Measurements from ENCODE around the gene RERE.
"Not testable (repeated sequence)": the region's sequence is repeated elsewhere in the genome, so short reads cannot be mapped to it uniquely, and the experiment has no call there.

RERE gene

DNA sequence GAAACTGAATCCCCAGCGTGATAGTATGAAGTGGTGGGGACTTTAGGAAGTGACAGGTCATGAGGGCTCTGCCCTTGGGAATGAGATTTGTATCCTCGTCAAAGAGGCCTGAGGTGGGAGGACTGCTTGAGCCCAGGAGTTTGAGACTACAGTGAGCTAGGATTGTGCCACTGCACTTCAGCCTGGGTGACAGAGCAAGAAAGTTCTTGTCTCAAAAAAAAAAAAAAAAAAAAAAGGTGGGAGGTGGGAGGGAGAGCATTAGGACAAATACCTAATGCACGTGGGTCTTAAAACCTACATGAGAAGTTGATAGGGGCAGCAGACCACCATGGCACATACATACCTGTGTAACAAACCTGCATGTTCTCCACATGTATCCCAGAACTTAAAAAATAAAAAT, 24.0 kb upstream of the RERE start:
- DNase-seq = no peak

- peak; percentile 44 to 60 (median 47) for DNase-seq
These were observed 22.6 kb upstream of the RERE start for GRCh38 chr1:8839990-8840389.

DNA sequence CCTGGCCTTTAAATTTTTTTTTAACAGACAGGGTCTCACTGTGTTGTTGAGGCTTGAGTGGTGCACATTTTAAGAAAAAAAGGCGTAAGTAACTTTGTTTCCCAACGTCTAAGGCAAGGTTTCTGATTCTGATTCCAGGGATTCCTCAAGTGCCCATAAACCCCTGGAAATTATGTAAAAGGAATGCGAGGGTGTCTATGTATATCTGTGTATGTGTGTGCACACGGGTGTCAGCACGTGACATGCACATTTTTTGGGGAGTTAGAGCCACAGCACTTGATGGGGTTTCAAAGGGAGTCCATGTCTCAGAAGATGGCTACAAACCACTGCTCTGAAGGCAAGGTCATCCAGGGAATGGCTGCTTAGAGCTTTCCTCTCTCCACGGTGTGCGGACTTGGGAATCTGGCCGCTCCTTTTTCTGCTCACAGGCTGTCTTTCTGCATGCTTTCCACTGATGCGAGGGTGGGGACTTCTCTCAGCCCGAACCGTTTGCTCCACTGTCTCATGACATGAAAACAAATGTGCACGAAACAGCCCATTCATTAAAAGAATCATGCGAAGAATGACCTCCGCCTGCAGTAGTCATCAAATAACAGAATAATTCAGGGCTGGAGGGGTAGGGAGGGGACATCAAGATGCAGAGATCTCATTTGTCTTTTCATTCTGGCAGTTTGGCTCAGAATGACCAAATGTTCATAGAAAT, 18.7 kb upstream of the RERE start:
- DNase-seq = no peak

DNA sequence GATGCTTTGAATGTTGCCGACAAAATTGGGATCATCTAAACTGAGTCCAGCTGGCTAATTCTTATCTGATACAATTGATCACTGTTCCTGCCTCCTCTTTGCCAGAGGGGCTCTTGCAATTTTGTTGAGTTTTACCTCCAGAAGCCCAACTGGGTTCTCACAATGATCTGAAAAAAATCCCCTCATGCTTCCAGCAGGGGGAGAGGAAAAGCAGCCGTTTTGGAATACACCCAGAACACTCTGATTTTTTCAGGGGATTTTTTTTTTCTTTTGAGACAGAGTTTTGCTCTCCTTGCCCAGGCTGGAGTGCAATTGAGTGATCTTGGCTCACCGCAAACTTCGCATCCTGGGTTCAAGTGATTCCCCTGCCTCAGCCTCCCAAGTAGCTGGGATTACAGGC, 13.9 kb upstream of the RERE start:
- DNase-seq = peak; percentile 29 to 36 (median 32)

DNA sequence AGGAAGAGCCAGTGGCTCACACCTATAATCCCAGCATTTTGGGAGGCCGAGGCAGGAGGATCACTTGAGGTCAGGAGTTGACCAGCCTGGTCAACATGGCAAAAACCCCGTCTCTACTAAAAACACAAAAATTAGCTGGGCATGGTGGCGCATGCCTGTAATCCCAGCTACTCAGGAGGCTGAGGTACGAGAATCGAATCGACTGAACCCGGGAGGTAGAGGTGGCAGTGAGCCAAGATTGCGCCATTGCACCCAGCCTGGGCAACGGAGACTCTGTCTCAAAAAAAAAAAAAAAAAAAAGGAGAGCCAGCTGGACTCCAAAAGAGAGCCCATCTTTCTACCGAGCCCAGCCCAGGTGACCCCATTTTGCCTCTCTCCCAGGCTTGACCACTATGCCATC, 13.3 kb upstream of the RERE start:
- DNase-seq = not testable (repeated sequence)

DNA sequence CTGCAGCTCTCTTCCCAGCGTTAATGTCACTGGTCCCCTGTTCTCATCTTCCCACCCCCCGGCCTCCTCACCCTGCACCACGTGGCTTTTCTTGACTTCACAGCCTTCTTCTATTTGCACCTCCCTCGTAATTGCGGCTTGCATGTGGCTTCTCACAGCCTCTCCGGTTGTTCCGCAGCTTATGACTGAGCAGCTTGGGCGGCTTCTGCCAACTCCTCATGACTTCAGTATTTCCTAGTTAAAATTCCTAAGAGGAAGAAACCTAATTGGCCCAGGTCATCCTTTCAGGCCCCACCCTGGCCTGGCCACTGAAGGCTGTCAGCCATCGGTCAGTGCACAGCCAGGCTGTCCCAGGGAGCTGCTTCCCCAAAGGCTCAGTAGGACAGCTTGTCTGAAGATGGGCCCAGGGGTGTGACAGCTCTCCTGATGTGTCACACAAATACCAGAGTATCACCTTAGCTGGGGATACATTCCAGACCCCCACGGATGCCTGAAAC, 8.6 kb upstream of the RERE start:
- peak in 1 of 3 donors; percentile 12 for DNase-seq

DNA sequence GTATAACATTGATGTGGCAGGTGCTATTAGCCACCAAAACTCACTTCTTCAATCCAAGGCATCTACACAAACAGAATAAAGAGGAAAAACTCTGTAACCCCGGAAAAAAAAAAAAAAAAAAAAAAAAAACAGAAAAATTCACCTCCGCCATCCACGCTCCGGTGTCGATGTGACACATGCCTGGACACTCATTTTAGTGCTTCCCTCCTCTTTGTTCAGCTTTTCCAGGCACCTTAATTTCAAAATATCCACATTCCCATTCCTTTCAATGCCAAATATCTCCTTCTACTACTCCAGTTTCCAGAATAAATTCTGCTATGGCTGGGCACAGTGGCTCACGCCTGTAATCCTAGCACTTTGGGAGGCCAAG, 5.8 kb upstream of the RERE start:
- DNase-seq = no peak

- peak; percentile 39 to 53 (median 51) for DNase-seq
These were observed 5.2 kb upstream of the RERE start for GRCh38 chr1:8822373-8823294.

- no peak for DNase-seq
These were observed 3.6 kb upstream of the RERE start for GRCh38 chr1:8821084-8821483.

DNA sequence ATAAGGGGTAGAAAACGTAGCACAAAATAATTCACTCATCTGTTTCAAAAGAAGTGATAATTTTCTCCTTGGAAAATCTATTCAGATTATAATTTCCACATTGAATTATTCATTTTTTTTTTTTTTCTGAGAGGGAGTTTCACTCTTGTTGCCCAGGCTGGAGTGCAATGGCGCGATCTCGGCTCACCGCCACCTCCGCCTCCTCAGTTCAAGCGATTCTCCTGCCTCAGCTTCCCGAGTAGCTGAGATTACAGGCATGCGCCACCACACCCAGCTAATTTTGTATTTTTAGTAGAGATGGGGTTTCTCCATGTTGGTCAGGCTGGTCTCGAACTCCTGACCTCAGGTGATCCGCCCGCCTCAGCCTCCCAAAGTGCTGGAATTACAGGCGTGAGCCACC, 1.3 kb upstream of the RERE start:
- DNase-seq = not testable (repeated sequence)

DNA sequence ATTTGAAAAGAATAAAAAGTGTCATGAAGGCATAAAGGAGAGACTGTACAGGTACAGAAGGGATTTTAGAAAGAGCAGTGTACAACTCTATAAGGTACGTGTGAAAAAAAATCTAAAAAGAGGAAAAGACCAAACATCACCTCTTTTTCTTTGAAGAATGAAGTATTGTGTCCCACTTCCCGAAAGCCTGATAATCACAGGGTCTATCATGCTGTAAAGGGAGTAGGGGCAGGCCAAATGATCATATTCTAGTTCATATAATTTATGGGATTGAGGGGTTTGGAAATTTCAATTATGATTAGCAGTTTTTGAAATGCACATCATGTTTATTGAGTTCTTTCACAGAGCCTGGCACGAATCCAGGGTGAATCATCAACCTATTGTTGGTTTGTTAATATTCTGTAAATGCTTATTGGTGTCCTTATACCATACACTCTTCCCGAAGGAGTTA, 910 bp upstream of the RERE start:
- peak; percentile 68 to 75 (median 70) for DNase-seq

GRCh38 chr1:8816831-8817411, 519 bp downstream of the RERE start:
- DNase-seq = peak; percentile 15 to 36 (median 22)

- DNase-seq = peak; percentile 8 to 44 (median 31)
These were observed 1.2 kb downstream of the RERE start for GRCh38 chr1:8816264-8816663.

DNA sequence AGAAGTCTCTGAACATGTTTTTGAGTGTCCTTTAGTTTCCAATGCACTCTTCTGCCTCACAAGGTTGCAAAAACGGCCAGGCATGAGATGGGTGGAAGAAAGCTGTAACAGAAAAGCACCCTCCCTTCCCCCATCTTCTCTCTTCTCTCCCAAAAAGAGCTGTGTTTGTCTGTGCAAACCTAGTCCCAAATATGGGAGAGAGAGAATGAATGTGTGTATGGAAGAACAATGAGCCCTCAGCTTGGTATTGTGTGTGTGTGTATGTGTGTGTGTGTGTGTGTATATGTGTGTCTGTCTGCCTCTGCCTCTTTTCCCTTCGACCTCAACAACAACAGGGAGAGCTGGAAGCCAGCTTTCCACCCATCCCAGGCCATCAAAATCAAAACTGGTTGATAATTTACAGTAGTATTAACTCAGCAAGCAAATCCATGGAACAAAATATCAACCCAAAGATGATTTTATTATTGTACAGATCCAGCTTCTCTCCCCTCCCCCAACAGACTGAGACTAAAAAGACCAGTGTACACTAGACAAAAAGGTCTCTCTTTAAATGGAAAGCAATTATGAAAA, 1.8 kb downstream of the RERE start:
- DNase-seq = no peak

DNA sequence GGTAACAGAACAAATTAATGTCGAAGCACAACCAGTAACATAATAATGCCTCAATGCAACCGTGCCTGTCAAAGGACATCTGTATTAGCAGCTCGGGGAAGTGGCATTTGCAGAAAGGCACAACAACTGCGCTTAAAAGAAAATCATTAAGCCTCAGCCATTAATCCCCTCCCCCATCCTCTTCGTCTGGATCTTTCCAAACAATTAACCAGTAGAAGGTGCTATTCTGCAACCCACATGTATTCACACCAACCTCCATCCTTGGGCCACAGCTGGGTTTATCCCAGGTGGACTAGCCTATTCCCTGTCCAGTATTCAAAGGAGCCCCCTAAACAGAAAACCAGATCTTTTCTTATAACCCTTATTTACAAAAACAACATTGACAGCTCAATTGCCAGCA, 2.6 kb downstream of the RERE start:
- peak in 1 of 3 donors; percentile 13 for DNase-seq

DNA sequence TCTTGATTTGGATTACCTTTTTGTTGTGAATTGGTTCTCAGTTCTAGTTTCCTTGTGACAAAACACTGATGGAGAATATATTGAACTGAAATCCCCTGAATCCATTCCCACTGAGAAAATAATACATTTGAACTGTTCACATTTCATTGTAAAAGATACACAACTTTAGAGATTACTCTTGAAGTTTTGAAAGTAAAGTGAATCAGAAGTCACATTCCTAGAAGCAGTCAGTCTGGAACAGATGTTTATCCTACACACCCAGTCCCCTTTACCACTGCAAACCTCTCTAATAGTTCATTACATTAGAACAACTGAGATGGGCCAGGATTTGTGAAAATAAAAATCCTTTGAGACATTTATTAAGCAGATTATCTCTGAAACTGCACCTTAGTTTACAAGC, 3.4 kb downstream of the RERE start:
- no peak for DNase-seq

DNA sequence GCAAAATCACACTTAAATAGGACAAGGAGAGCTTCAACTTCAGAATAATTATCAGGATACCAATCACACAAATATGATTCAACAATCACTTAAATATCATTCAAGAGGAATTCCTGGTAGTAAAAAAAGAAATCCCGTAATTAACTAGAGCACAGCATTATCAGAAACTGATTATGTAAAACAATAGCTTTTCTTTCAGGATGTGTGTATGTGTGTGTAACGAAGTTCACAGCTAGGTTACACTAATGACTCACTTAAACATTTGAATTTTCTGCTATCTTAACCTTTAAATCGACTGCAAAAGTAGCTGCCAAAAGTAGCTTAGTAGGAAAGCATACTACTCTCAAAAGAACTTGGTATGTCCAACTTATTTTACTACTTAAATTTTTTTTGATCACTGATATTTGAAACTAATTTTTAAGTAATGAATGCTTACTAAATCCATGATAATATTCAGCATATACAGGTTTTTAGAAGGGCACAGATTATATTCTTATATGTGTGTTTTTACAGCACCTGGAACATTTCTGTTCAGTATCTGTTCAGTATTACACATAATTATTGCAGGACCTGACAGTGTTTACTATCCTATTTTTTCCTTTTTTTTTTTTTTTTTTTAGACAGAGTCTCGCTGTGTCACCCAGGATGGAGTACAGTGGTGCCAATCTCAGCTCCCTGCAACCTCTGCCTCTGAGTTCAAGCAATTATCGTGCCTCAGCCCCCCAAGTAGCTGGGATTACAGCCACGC, 4.2 kb downstream of the RERE start:
- no peak for DNase-seq

DNA sequence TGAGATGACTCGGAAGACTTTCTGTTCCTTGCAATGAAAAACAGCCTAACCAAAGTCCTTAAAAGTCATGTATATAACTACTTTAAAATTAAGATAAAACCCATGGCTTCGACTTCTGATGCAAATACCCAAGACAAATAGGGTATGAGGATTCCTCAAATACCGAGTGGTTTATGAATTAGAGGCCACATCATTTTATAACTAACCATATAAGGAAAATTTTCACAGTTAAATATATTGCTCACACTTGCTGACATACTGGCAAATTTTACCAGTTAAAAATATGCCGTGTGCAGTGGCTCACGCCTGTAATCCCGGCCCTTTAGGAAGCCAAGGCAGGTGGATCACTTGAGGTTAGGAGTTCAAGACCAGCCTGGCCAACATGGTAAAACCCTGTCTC, 5.4 kb downstream of the RERE start:
- DNase-seq = no peak

DNA sequence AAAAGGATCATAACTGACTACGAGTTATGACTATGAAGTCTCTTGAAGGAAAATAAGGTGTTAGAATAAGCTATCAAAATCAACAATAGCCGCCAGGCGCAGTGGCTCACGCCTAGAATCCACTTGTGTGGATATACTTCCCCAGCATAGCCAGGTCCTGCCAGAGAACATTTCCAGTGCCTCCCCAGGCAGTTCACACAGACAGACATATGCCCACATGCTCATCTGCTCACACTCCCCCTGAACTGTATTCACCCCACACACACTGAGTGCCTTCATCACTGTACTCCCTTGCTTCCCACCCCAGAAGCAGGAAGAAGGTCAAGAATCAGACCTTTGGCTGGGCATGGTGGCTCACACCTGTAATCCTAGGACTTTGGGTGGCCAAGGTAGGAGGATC, 6.5 kb downstream of the RERE start:
- DNase-seq = no peak

DNA sequence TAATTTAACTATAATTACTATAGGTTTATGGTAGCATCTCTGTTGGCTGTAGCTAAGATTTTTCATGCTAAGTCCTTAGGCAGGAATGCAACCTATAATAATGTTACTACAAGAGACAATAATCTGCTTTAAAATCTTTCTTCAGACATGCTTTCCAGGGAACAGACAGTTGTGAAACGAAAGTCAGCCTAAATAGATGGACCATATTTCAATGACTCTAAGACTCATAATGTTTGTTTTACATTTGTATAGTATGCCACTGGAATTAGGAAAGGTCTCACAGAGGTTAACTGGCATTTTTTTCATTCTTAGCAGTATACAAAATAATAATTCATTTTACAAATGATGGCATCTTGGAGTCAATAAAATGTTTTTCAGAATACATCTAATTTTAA, 8.1 kb downstream of the RERE start:
- DNase-seq = no peak

DNA sequence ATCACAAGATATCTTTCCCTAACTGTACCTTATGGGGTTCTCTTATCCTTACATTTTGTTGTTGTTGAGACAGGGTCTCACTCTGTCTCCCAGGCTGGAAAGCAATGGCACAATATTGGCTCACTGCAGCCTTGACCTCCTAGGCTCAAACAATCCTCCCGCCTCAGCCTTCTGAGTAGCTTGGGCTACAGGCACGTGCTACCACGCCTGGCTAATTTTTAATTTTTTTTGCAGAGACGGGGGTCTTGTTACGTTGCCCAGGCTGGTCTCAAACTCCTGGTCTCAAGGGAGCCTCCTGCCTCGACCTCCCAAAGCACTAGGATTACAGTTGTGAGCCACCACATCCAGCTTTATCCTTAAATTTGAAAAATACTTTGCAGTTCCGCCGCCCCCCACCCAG, 10.4 kb downstream of the RERE start:
- DNase-seq = no peak

GRCh38 chr1:8800416-8800815, 17.0 kb downstream of the RERE start:
- no peak for DNase-seq

- DNase-seq = no peak
These were observed 20.2 kb downstream of the RERE start for GRCh38 chr1:8797216-8797615.

All from suppressor macrophage treated with lipopolysaccharide for 1 hour (primary cell).